Measurements from ENCODE around the gene C11orf24. TPM values are rescaled to one million over a fixed set of nuclear protein-coding genes. Genes with fewer than 3 reads are reported as not detected.

C11orf24 gene
- total RNA-seq (2022; extraction: Qiagen RNA extraction) = 52.8 to 64.1 TPM (median 63.3 TPM) in 5 replicates

GRCh38 chr11:68271781-68272608, at the start of gene C11orf24:
TSS of gene C11orf24 (minus strand) at chr11:68271973. CDS start at chr11:68263767, 8,206 bp downstream.

GRCh38 chr11:68312117-68312779, 40.5 kb upstream of the C11orf24 start, which contains the start of gene LRP5:
TSS of gene LRP5 (plus strand) at chr11:68312591. CDS start at chr11:68312715, 124 bp downstream.

GRCh38 chr11:68213135-68213515, 58.6 kb downstream of the C11orf24 start, which contains the start of gene KMT5B:
TSS of gene KMT5B (minus strand) at chr11:68213296. CDS start at chr11:68190076, 23,220 bp downstream.

Other genes with a start within 250 kb of the C11orf24 start
- gene NDUFS8, start 241.3 kb downstream of the C11orf24 start, total RNA-seq (2022; extraction: Qiagen RNA extraction) = 294 to 405 TPM (median 382 TPM) in 5 replicates
- 82.2 to 198 TPM (median 165 TPM) in 5 replicates for gene TCIRG1, start 232.9 kb downstream of the C11orf24 start, total RNA-seq (2022; extraction: Qiagen RNA extraction)
- gene CHKA, start 150.6 kb downstream of the C11orf24 start, total RNA-seq (2022; extraction: Qiagen RNA extraction) = 26.2 to 29.4 TPM (median 27.5 TPM) in 5 replicates
- gene KMT5B, start 58.7 kb downstream of the C11orf24 start, total RNA-seq (2022; extraction: Qiagen RNA extraction) = 19.3 to 24.8 TPM (median 19.9 TPM) in 5 replicates
- 34.9 to 59.3 TPM (median 53.4 TPM) in 5 replicates for gene LRP5, start 40.6 kb upstream of the C11orf24 start, total RNA-seq (2022; extraction: Qiagen RNA extraction)
- 41.7 to 59.9 TPM (median 55.4 TPM) in 5 replicates for gene PPP6R3, start 188.8 kb upstream of the C11orf24 start, total RNA-seq (2022; extraction: Qiagen RNA extraction)